OCI-LY7 (cell line): ENCODE data around the gene GET4.

Source experiments
- EZH2phosphoT487 ChIP-seq: fragments of 200-600 bp; sonication (generic); IDR thresholded peaks from 2 replicates; pipeline ENCODE4 v1.6.1; 2018; ENCODE audit warnings: low read depth, borderline replicate concordance, mild to moderate bottlenecking, mixed run types, antibody characterized with exemption, low read length, moderate library complexity, mixed read lengths
- TF ChIP-seq, protein P1 (sequence below): fragments of 200-600 bp; sonication (generic); conservative IDR thresholded peaks from 2 replicates; pipeline ENCODE4 v1.5.1; 2014; ENCODE audit warnings: mild to moderate bottlenecking, antibody characterized with exemption, low read length, moderate library complexity, mixed read lengths

DNA sequence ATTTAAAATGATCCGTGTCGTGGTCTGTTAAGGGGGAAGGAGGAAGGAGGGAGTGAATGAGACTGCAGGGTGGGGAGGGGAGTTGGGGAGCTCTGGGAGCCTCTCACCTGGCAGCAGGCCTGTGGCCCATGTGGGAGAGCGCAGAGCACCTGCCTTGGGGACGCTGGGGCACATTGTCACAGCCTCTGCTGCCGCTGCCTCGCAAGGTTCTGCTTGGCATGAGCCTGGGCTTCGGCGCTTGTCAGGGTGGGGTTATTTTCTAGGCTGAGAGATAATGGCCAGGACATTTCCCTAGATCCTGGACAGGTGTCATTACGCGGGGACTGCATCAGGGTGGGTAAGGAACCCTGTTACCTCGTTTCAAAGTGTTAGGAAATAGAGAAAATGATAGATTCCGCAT is 46.3 kb upstream of the GET4 start:
- TF ChIP-seq, protein P1, sequence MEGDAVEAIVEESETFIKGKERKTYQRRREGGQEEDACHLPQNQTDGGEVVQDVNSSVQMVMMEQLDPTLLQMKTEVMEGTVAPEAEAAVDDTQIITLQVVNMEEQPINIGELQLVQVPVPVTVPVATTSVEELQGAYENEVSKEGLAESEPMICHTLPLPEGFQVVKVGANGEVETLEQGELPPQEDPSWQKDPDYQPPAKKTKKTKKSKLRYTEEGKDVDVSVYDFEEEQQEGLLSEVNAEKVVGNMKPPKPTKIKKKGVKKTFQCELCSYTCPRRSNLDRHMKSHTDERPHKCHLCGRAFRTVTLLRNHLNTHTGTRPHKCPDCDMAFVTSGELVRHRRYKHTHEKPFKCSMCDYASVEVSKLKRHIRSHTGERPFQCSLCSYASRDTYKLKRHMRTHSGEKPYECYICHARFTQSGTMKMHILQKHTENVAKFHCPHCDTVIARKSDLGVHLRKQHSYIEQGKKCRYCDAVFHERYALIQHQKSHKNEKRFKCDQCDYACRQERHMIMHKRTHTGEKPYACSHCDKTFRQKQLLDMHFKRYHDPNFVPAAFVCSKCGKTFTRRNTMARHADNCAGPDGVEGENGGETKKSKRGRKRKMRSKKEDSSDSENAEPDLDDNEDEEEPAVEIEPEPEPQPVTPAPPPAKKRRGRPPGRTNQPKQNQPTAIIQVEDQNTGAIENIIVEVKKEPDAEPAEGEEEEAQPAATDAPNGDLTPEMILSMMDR, result no peak
- no peak for TF ChIP-seq EZH2phosphoT487
